Gastrocnemius medialis (tissue), 4 donors: ENCODE measurements around the gene NOXO1.

Source experiments
- POLR2A ChIP-seq, 2 donors: fragments of 450-650 bp; IDR thresholded peaks; one replicate each; pipeline ENCODE4 v1.6.1; 2017; ENCODE audit warnings: antibody characterized with exemption in 2 of 2, mild to moderate bottlenecking in 2 of 2, moderate library complexity in 2 of 2
- TF ChIP-seq, protein P1 (sequence below), 5 experiments: fragments of 450-650 bp in 3 of 5; fragments of 200-600 bp in 2 of 5; sonication (generic) in 2 of 5; IDR thresholded peaks in 4 of 5; conservative IDR thresholded peaks in 1 of 5; 1 replicate in 4 of 5; 2 replicates in 1 of 5; pipeline ENCODE4 v1.5.1; 2016 to 2019; ENCODE audit warnings: antibody characterized with exemption in 5 of 5, mild to moderate bottlenecking in 3 of 5, moderate library complexity in 3 of 5

GRCh38 chr16:1993731-1994131, 12.5 kb upstream of the NOXO1 start:
- TF ChIP-seq, protein P1, sequence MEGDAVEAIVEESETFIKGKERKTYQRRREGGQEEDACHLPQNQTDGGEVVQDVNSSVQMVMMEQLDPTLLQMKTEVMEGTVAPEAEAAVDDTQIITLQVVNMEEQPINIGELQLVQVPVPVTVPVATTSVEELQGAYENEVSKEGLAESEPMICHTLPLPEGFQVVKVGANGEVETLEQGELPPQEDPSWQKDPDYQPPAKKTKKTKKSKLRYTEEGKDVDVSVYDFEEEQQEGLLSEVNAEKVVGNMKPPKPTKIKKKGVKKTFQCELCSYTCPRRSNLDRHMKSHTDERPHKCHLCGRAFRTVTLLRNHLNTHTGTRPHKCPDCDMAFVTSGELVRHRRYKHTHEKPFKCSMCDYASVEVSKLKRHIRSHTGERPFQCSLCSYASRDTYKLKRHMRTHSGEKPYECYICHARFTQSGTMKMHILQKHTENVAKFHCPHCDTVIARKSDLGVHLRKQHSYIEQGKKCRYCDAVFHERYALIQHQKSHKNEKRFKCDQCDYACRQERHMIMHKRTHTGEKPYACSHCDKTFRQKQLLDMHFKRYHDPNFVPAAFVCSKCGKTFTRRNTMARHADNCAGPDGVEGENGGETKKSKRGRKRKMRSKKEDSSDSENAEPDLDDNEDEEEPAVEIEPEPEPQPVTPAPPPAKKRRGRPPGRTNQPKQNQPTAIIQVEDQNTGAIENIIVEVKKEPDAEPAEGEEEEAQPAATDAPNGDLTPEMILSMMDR (IDR thresholded peaks at IDR 0.05 in 4 of 5, conservative IDR thresholded peaks at IDR 0.05 in 1 of 5) = no peak
- TF ChIP-seq POLR2A (IDR thresholded peaks at IDR 0.05) = no peak
